HG03521 (cell line): ENCODE data around the gene CSAG2.
"Not testable (repeated sequence)": the region's sequence is repeated elsewhere in the genome, so short reads cannot be mapped to it uniquely, and the experiment has no call there.

ENCODE experiments used
- ATAC-seq: cut with Tn5 transposase; IDR thresholded peaks from one replicate; pipeline ENCODE4 v1.9.1; 2021; ENCODE audit warnings: mild to moderate bottlenecking, moderate library complexity; ENCODE audit not compliant: unreplicated experiment

Gene CSAG2

GRCh38 chrX:152709173-152709572, at the start of gene CSAG2:
CSAG2 (minus strand) TSS chrX:152709273; CDS start chrX:152709112, 161 bp downstream.
- ATAC-seq: not testable (repeated sequence)

- ATAC-seq: not testable (repeated sequence)
These were observed 45.8 kb upstream of the CSAG2 start for GRCh38 chrX:152754871-152755270.

- ATAC-seq: not testable (repeated sequence)
These were observed 44.9 kb upstream of the CSAG2 start, which contains the start of gene MAGEA2 for GRCh38 chrX:152753686-152754650. MAGEA2 (minus strand) TSS chrX:152753842; CDS start chrX:152751363, 2,479 bp downstream.

- no peak for ATAC-seq
These were observed 29.5 kb upstream of the CSAG2 start for GRCh38 chrX:152738560-152738959.

- not testable (repeated sequence) for ATAC-seq
These were observed 27.5 kb upstream of the CSAG2 start for GRCh38 chrX:152736528-152736927.

- no peak for ATAC-seq
These were observed 26.9 kb upstream of the CSAG2 start for GRCh38 chrX:152735860-152736511.

GRCh38 chrX:152735101-152735500, 26.0 kb upstream of the CSAG2 start:
- no peak for ATAC-seq

GRCh38 chrX:152734143-152734858, 25.2 kb upstream of the CSAG2 start:
- ATAC-seq: not testable (repeated sequence)

GRCh38 chrX:152733261-152733975, 24.3 kb upstream of the CSAG2 start, which contains the start of the genes CSAG1 and MAGEA12:
CSAG1 (minus strand) TSS chrX:152733721; CDS start chrX:152732460, 1,261 bp downstream.
MAGEA12 (plus strand) TSS chrX:152733757; CDS start chrX:152736162, 2,405 bp downstream.
- no peak for ATAC-seq

GRCh38 chrX:152725409-152725808, 16.3 kb upstream of the CSAG2 start:
- no peak for ATAC-seq

- not testable (repeated sequence) for ATAC-seq
These were observed 5.0 kb upstream of the CSAG2 start, which contains the start of gene MAGEA2B for GRCh38 chrX:152713815-152714787. MAGEA2B (plus strand) TSS chrX:152714628; CDS start chrX:152717107, 2,479 bp downstream.

- ATAC-seq: not testable (repeated sequence)
These were observed 4.1 kb upstream of the CSAG2 start for GRCh38 chrX:152713195-152713594.

- ATAC-seq: not testable (repeated sequence)
These were observed 2.6 kb downstream of the CSAG2 start for GRCh38 chrX:152706500-152706899.

- not testable (repeated sequence) for ATAC-seq
These were observed 8.7 kb downstream of the CSAG2 start for GRCh38 chrX:152700390-152700789.

GRCh38 chrX:152697952-152698931, 10.8 kb downstream of the CSAG2 start, which contains the start of gene MAGEA3:
MAGEA3 (plus strand) TSS chrX:152698794; CDS start chrX:152700833, 2,039 bp downstream.
- not testable (repeated sequence) for ATAC-seq

GRCh38 chrX:152681012-152681411, 28.1 kb downstream of the CSAG2 start:
- ATAC-seq: not testable (repeated sequence)

GRCh38 chrX:152674652-152675051, 34.4 kb downstream of the CSAG2 start:
- ATAC-seq: not testable (repeated sequence)
